Spleen (tissue), 11 donors: ENCODE measurements around the gene HNRNPC. TPM values are rescaled to one million over a fixed set of nuclear protein-coding genes. Genes with fewer than 3 reads are reported as not detected.
A peak's percentile ranks its signal among the peaks of the same experiment; 100 is the strongest.
"Not testable (repeated sequence)": the region's sequence is repeated elsewhere in the genome, so short reads cannot be mapped to it uniquely, and the experiment has no call there.

Experiments used
- DNase-seq: peaks from one replicate; pipeline ENCODE4 v3.0.0-alpha.2; 2020
- H3K27ac ChIP-seq, 8 donors: fragments of 200-600 bp; sonication (generic) in 7 of 8; 1 replicate in 4 of 8; 2 replicates in 4 of 8; pipeline versions ENCODE4 v1.5.0 to v1.8.0; 2016 to 2021; ENCODE audit warnings: inconsistent platforms in 4 of 8, mild to moderate bottlenecking in 4 of 8, moderate library complexity in 1 of 8
- H3K27me3 ChIP-seq, 7 donors: fragments of 200-600 bp; sonication (generic) in 6 of 7; replicated peaks in 1 of 7; 1 replicate in 4 of 7; 2 replicates in 3 of 7; pipeline versions ENCODE4 v1.5.0 to v1.8.0; 2016 to 2021; ENCODE audit warnings: inconsistent platforms in 3 of 7, mild to moderate bottlenecking in 1 of 7
- H3K36me3 ChIP-seq, 6 donors: fragments of 200-600 bp; sonication (generic) in 5 of 6; 1 replicate in 4 of 6; 2 replicates in 2 of 6; pipeline versions ENCODE4 v1.5.0 to v1.8.0; 2016 to 2021; ENCODE audit warnings: inconsistent platforms in 2 of 6
- H3K4me1 ChIP-seq, 6 donors: fragments of 200-600 bp; sonication (generic) in 5 of 6; 1 replicate in 3 of 6; 2 replicates in 3 of 6; pipeline versions ENCODE4 v1.5.0 to v1.8.0; 2016 to 2021; ENCODE audit warnings: inconsistent platforms in 3 of 6
- H3K4me3 ChIP-seq, 8 donors: fragments of 200-600 bp; sonication (generic) in 7 of 8; 1 replicate in 4 of 8; 2 replicates in 4 of 8; pipeline versions ENCODE4 v1.5.0 to v1.8.0; 2016 to 2021; ENCODE audit warnings: inconsistent platforms in 4 of 8, mild to moderate bottlenecking in 4 of 8, moderate library complexity in 2 of 8
- H3K9me3 ChIP-seq, 8 donors: fragments of 200-600 bp; sonication (generic) in 7 of 8; 1 replicate in 4 of 8; 2 replicates in 4 of 8; pipeline versions ENCODE4 v1.5.0 to v1.8.0; 2016 to 2021; ENCODE audit warnings: inconsistent platforms in 4 of 8
- POLR2A ChIP-seq, 3 donors: fragments of 450-650 bp; IDR thresholded peaks; one replicate each; pipeline ENCODE4 v1.5.1; 2017; ENCODE audit warnings: antibody characterized with exemption in 3 of 3, mild to moderate bottlenecking in 1 of 3
- POLR2AphosphoS5 ChIP-seq, 3 donors: sonication (generic); formaldehyde crosslinking; IDR thresholded peaks; one replicate each; pipeline ENCODE4 v1.5.1; 2017; ENCODE audit warnings: antibody characterized with exemption in 3 of 3
- WGBS, 5 donors: extraction: QIAGEN DNeasy Blood & Tissue Kit in 3 of 5; methylation state at CpG; one replicate each; pipeline versions ENCODE4 v1.1.5 to v1.1.7; 2013 to 2018; 5-methylcytosine and 5-hydroxymethylcytosine counted together
- intact Hi-C: fragments of 100-400 bp; cut with DNase I; formaldehyde crosslinking; loops from one replicate; pipeline ENCODE4 v1.15.0; 2023; ENCODE audit warnings: low total_unique reads
- polyA plus RNA-seq, 3 donors: library from polyadenylated mRNA; stranded (reverse); fragments of 200-250 nt; gene quantifications; one replicate each; pipeline ENCODE4 v1.2.1, GENCODE V29; 2013
- total RNA-seq, 7 donors: library from RNA; depleted of rRNA in 3 of 7; stranded (reverse); fragments of >200 nt in 3 of 7; fragmentation: NEBNext Ultra II Directional in 4 of 7; extraction: Animal tissue kit (Norgen Biotek cat#: 25700) in 4 of 7; gene quantifications; one replicate each; pipeline versions ENCODE4 v1.1.0 to v1.2.1, GENCODE V29; 2016 to 2021
- TF ChIP-seq, protein P1 (sequence below), 11 experiments: fragments of 200-600 bp in 7 of 11; fragments of 450-650 bp in 4 of 11; sonication (generic) in 4 of 11; IDR thresholded peaks in 8 of 11; conservative IDR thresholded peaks in 3 of 11; 1 replicate in 7 of 11; 2 replicates in 4 of 11; pipeline versions ENCODE4 v1.4.0 to v1.8.0; 2016 to 2021; ENCODE audit warnings: antibody characterized with exemption in 11 of 11, inconsistent platforms in 4 of 11, mild to moderate bottlenecking in 1 of 11
- donor health status: healthy with polysubstance abuse.
- donor health status: DM: no; HTN: no; CAD: no; lungs with moderate emphysema.
- donor health status: DM: no; HTN: no; CAD: no.
- donor health status: Bipolar disorder and iron deficiency.
- donor health status: healthy.
- donor health status: DM: no; HTN: no; CAD: no.
- donor health status: DM: yes; HTN: yes; CAD: no.

The HNRNPC gene
- total and polyA plus RNA-seq, 10 donors = 374 to 824 (median 517) TPM

- no peak for TF ChIP-seq POLR2AphosphoS5 (IDR thresholded peaks at IDR 0.05)
- TF ChIP-seq POLR2A (IDR thresholded peaks at IDR 0.05) = no peak
- TF ChIP-seq, protein P1, sequence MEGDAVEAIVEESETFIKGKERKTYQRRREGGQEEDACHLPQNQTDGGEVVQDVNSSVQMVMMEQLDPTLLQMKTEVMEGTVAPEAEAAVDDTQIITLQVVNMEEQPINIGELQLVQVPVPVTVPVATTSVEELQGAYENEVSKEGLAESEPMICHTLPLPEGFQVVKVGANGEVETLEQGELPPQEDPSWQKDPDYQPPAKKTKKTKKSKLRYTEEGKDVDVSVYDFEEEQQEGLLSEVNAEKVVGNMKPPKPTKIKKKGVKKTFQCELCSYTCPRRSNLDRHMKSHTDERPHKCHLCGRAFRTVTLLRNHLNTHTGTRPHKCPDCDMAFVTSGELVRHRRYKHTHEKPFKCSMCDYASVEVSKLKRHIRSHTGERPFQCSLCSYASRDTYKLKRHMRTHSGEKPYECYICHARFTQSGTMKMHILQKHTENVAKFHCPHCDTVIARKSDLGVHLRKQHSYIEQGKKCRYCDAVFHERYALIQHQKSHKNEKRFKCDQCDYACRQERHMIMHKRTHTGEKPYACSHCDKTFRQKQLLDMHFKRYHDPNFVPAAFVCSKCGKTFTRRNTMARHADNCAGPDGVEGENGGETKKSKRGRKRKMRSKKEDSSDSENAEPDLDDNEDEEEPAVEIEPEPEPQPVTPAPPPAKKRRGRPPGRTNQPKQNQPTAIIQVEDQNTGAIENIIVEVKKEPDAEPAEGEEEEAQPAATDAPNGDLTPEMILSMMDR (IDR thresholded peaks at IDR 0.05 in 8 of 11, conservative IDR thresholded peaks at IDR 0.05 in 3 of 11) = no peak
These were observed 12.5 kb downstream of the HNRNPC start for GRCh38 chr14:21256539-21257393.

GRCh38 chr14:21256102-21256447 lies 13.2 kb downstream of the HNRNPC start:
- TF ChIP-seq POLR2AphosphoS5 (IDR thresholded peaks at IDR 0.05) = peak in 1 of 3 donors; percentile 4
- H3K9me3 ChIP-seq, H3K27me3 ChIP-seq, intact Hi-C loops, DNase-seq: not testable (repeated sequence)
- WGBS, 5 donors = 69 to 85% (median 81%) methylated on average over 8 of the region's 8 CpGs
- Histone ChIP-seq H3K4me3 (peak overlapping the region in 1 of 8 donors; percentile 26), H3K4me1 (peaks cover 46 to 100% (median 86%) of the 10 kb centered on the region in 6 donors), H3K36me3 (peaks cover 0 to 100% (median 60%) of the 10 kb centered on the region in 6 donors), H3K27ac (peak overlapping the region in 2 of 8 donors; percentile 43 to 45)

More at GRCh38 chr14:21256539-21257393, 12.5 kb downstream of the HNRNPC start:
- Histone ChIP-seq H3K4me1 (peaks cover 50 to 100% (median 91%) of the 10 kb centered on the region in 6 donors), H3K4me3 (peak overlapping the region in 1 of 8 donors; percentile 43), H3K27me3 (no peaks in the 10 kb centered on the region), H3K36me3 (peaks cover 0 to 100% (median 61%) of the 10 kb centered on the region in 6 donors), H3K9me3 (no peaks in the 10 kb centered on the region), H3K27ac (peak overlapping the region in 3 of 8 donors; percentile 45 to 68 (median 51))
- intact Hi-C loops = no loop called here
- 74 to 84% (median 82%) methylated on average over 10 of the region's 10 CpGs for WGBS, 5 donors
- DNase-seq = peak; percentile 61

- peak overlapping the region in 3 of 8 donors; percentile 2 to 45 (median 43) for H3K27ac ChIP-seq
- TF ChIP-seq, protein P1 (IDR thresholded peaks at IDR 0.05 in 8 of 11, conservative IDR thresholded peaks at IDR 0.05 in 3 of 11) = no peak
- no peak for TF ChIP-seq POLR2A (IDR thresholded peaks at IDR 0.05)
- TF ChIP-seq POLR2AphosphoS5 (IDR thresholded peaks at IDR 0.05) = no peak
- no peak for DNase-seq
- H3K36me3 ChIP-seq = peaks cover 0 to 100% (median 60%) of the 10 kb centered on the region in 6 donors
- intact Hi-C loops = no loop called here
- H3K4me1 ChIP-seq = peaks cover 46 to 100% (median 84%) of the 10 kb centered on the region in 6 donors
- H3K4me3 ChIP-seq = peak overlapping the region in 1 of 8 donors; percentile 26
- WGBS, 5 donors = 58 to 75% (median 63%) methylated on average over 4 of the region's 4 CpGs
- H3K9me3 ChIP-seq = no peaks in the 10 kb centered on the region
- H3K27me3 ChIP-seq = no peaks in the 10 kb centered on the region
These were observed 13.7 kb downstream of the HNRNPC start for GRCh38 chr14:21255385-21256101.

DNA sequence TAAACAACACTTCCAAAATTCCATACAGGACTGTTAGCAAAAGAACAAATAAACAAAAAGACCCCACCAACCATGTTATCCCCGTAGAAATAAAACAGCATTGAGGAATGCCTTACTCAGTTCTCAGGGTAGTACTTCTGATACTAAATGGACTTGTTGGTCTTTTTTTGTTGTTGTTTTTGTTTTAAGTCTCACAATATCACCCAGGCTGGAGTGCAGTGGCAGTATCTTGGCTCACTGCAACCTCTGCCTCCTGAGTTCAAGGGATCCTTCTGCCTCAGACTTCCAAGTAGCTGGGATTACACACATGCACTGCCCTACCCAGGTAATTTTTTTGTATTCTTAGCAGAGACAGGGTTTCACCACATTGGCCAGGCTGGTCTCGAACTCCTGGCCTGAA lies 17.1 kb downstream of the HNRNPC start:
- WGBS, 5 donors = 86 to 95% (median 89%) methylated on average over 2 of the region's 2 CpGs
- no peak overlapping the region for H3K27ac ChIP-seq
- H3K36me3 ChIP-seq = peaks cover 0 to 100% (median 72%) of the 10 kb centered on the region in 6 donors
- peak in 1 of 3 donors; percentile 23 for TF ChIP-seq POLR2AphosphoS5 (IDR thresholded peaks at IDR 0.05)
- TF ChIP-seq, protein P1 (IDR thresholded peaks at IDR 0.05 in 8 of 11, conservative IDR thresholded peaks at IDR 0.05 in 3 of 11) = no peak
- TF ChIP-seq POLR2A (IDR thresholded peaks at IDR 0.05) = no peak
- no peaks in the 10 kb centered on the region for H3K9me3 ChIP-seq
- DNase-seq = no peak
- peaks cover 31 to 100% (median 78%) of the 10 kb centered on the region in 6 donors for H3K4me1 ChIP-seq
- intact Hi-C loops = no loop called here
- no peak overlapping the region for H3K4me3 ChIP-seq
- H3K27me3 ChIP-seq = no peaks in the 10 kb centered on the region
